GM10248 (cell line): ENCODE results near the gene PTPRCAP.
A peak's percentile ranks its signal among the peaks of the same experiment; 100 is the strongest.
"Not testable (repeated sequence)": the region's sequence is repeated elsewhere in the genome, so short reads cannot be mapped to it uniquely, and the experiment has no call there.

Experiments
- CTCF ChIA-PET: fragments of 300-600 bp; sonication (Branson Sonifier 250); formaldehyde crosslinking; extraction: SDS; loops from one replicate; lab custom pipeline; 2021; ENCODE audit warnings: antibody characterized with exemption; lab: Yijun Ruan, JAX
- POLR2A ChIA-PET: fragments of 350-650 bp; sonication (Branson Sonifier 250); formaldehyde crosslinking; extraction: SDS; loops from one replicate; lab custom pipeline; 2020; ENCODE audit warnings: antibody characterized with exemption; lab: Yijun Ruan, JAX
- DNase-seq: peaks from one replicate; pipeline ENCODE4 v3.0.0; 2012; ENCODE audit errors: extremely low spot score
- CTCF ChIP-seq: IDR thresholded peaks from 2 replicates; pipeline ENCODE4 v1.5.1; 2012; ENCODE audit warnings: mild to moderate bottlenecking, low read depth; ENCODE audit errors: extremely low read depth, missing control alignments, control extremely low read depth

Gene PTPRCAP

GRCh38 chr11:67466367-67466766 lies 28.9 kb upstream of the PTPRCAP start:
- ChIA-PET CTCF (interaction anchor here (1.2 kb wide), 1 partner anchor 163 kb away, joined by 4 read pairs; the partner anchor contains the start of gene NUDT8), POLR2A (interaction anchor here (0.6 kb wide), 2 partner anchors 29 to 50 kb away, joined by 3 read pairs; partner anchors contain the start of gene PTPRCAP)
- no peak for DNase-seq
- TF ChIP-seq CTCF = no peak

GRCh38 chr11:67465530-67465929 lies 28.0 kb upstream of the PTPRCAP start:
- ChIA-PET POLR2A (interaction anchor here (0.6 to 1.0 kb wide), 2 partner anchors 28 to 49 kb away, joined by 3 read pairs; partner anchors contain the start of gene PTPRCAP), CTCF (interaction anchor here (0.6 to 1.4 kb wide), 3 partner anchors 20 to 91 kb away, joined by 3 read pairs; no protein-coding TSS in a partner anchor)
- not testable (repeated sequence) for DNase-seq

- POLR2A ChIA-PET = interaction anchor here (0.8 to 1.0 kb wide), 2 partner anchors 28 to 60 kb away, joined by 3 read pairs; partner anchors contain the start of gene PTPRCAP
- DNase-seq = no peak
- no peak for TF ChIP-seq CTCF
- CTCF ChIA-PET = interaction anchor here (0.6 to 1.4 kb wide), 3 partner anchors 21 to 91 kb away, joined by 3 read pairs; no protein-coding TSS in a partner anchor
Observed at GRCh38 chr11:67465189-67465510, 27.7 kb upstream of the PTPRCAP start.

- peak; percentile 94 for DNase-seq
- CTCF ChIA-PET = interaction anchor here (1.0 to 1.4 kb wide), 2 partner anchors 28 to 91 kb away, joined by 3 read pairs; no protein-coding TSS in a partner anchor
- no peak for TF ChIP-seq CTCF
- POLR2A ChIA-PET = interaction anchor here (0.8 to 1.0 kb wide), 2 partner anchors 27 to 60 kb away, joined by 3 read pairs; partner anchors contain the start of gene PTPRCAP
Observed at GRCh38 chr11:67464411-67465188, 27.1 kb upstream of the PTPRCAP start.

DNA sequence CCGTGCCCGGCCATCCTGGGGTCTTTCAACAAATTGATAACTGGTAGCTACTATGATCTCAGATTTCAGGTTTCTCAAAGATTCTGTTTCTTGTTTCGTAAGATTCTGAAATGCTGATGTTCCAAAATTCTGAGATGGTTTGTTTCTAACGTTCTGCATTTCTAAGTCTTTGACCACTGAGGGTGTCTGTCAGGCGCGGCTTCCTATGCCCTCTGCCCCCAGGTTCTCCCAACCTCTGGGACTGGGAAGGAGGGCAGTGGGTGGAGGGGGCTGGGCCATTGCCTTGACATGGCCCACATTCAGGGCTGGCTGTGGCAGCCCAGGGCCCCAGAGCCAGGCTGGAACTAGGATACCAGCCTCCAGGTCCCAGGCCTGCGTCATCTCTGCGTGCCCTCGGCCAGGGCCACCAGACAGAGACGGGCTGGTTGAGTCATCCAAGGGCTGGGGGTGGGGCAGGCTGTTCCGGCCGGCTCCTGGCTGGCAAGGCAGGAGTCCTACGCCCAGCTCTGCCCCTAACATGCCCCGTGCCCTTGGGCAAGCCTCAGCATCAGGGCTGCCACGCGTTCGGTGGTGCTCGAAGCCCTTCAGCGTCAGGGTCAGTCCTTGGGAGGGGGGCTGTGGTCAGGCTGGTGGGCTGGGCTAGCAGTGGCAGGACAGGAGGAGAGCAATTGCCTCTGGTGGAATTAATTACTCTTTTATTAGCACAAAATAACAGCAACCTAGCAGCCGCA lies 26.4 kb upstream of the PTPRCAP start:
- CTCF ChIA-PET = no interaction called here
- TF ChIP-seq CTCF = no peak
- POLR2A ChIA-PET = no interaction called here
- DNase-seq = no peak

DNA sequence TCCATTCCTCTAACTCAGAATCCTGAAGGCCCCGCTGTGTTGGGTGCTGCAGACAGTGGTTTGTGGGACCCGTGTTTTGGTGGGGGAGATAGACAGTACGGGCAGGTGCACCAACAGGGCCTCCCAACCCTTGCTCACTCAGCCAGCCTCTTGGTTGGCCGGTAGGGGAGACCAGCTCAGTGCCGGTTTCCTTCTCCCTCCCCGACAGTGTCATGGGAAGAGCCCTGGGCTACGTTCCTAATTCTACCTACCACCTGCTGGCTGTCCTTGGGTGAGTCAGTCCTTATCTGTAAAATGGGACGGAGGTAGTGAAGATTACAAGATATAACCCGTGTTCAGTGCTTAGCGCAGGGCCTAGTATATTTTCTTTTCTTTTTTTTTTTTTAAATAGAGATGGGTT lies 25.7 kb upstream of the PTPRCAP start:
- CTCF ChIA-PET = no interaction called here
- POLR2A ChIA-PET = no interaction called here
- no peak for DNase-seq
- no peak for TF ChIP-seq CTCF
